GM21737 (cell line): ENCODE results near the gene BCHE.

Experiments used
- ATAC-seq: cut with Tn5 transposase; IDR thresholded peaks from one replicate; pipeline ENCODE4 v1.9.1; 2021; ENCODE audit warnings: mild to moderate bottlenecking, moderate library complexity; ENCODE audit not compliant: unreplicated experiment

BCHE gene

GRCh38 chr3:165837058-165837525 is at the start of gene BCHE:
Gene BCHE, minus strand, starts transcription at chr3:165837423. Its CDS starts 6,390 bp downstream, at chr3:165831033.
- ATAC-seq = no peak

- no peak for ATAC-seq
Measured at GRCh38 chr3:165885558-165886270, 48.5 kb upstream of the BCHE start.

- no peak for ATAC-seq
Measured at GRCh38 chr3:165884518-165884917, 47.3 kb upstream of the BCHE start.

GRCh38 chr3:165883863-165884478 is 46.7 kb upstream of the BCHE start:
- ATAC-seq = no peak

- no peak for ATAC-seq
Measured at GRCh38 chr3:165883117-165883516, 45.9 kb upstream of the BCHE start.

GRCh38 chr3:165875644-165876043 is 38.4 kb upstream of the BCHE start:
- ATAC-seq = no peak

- ATAC-seq = no peak
Measured at GRCh38 chr3:165874663-165875489, 37.7 kb upstream of the BCHE start.

- no peak for ATAC-seq
Measured at GRCh38 chr3:165868088-165868487, 30.9 kb upstream of the BCHE start.

- ATAC-seq = no peak
Measured at GRCh38 chr3:165859061-165859460, 21.8 kb upstream of the BCHE start.

GRCh38 chr3:165855581-165855980 is 18.4 kb upstream of the BCHE start:
- ATAC-seq = no peak

GRCh38 chr3:165854696-165855095 is 17.5 kb upstream of the BCHE start:
- no peak for ATAC-seq

- no peak for ATAC-seq
Measured at GRCh38 chr3:165852711-165853110, 15.5 kb upstream of the BCHE start.

- ATAC-seq = no peak
Measured at GRCh38 chr3:165852191-165852590, 15.0 kb upstream of the BCHE start.

- ATAC-seq = no peak
Measured at GRCh38 chr3:165846056-165846455, 8.8 kb upstream of the BCHE start.

- no peak for ATAC-seq
Measured at GRCh38 chr3:165839296-165840076, 2.3 kb upstream of the BCHE start.

- no peak for ATAC-seq
Measured at GRCh38 chr3:165837801-165838200, 578 bp upstream of the BCHE start.

- ATAC-seq = no peak
Measured at GRCh38 chr3:165835431-165835830, 1.8 kb downstream of the BCHE start.

GRCh38 chr3:165830746-165831145 is 6.5 kb downstream of the BCHE start:
- ATAC-seq = no peak

GRCh38 chr3:165827883-165828282 is 9.3 kb downstream of the BCHE start:
- ATAC-seq = no peak

- no peak for ATAC-seq
Measured at GRCh38 chr3:165827233-165827632, 10.0 kb downstream of the BCHE start.

GRCh38 chr3:165820671-165821123 is 16.5 kb downstream of the BCHE start:
- ATAC-seq = no peak
